Measurements from ENCODE around the gene GATAD1.
"Not testable (repeated sequence)": the region's sequence is repeated elsewhere in the genome, so short reads cannot be mapped to it uniquely, and the experiment has no call there.

The GATAD1 gene

GRCh38 chr7:92436612-92437445, 10.5 kb upstream of the GATAD1 start:
- DNase-seq (ENCODE audit: low read depth, low spot score) = no peak

- DNase-seq (ENCODE audit: low read depth, low spot score) = no peak
These were observed 9.3 kb upstream of the GATAD1 start for GRCh38 chr7:92437956-92438491.

GRCh38 chr7:92442720-92443119, 4.6 kb upstream of the GATAD1 start:
- DNase-seq (ENCODE audit: low read depth, low spot score) = not testable (repeated sequence)

- DNase-seq (ENCODE audit: low read depth, low spot score) = no peak
These were observed 375 bp upstream of the GATAD1 start for GRCh38 chr7:92446869-92447344.

GRCh38 chr7:92448205-92448747, 994 bp downstream of the GATAD1 start:
- DNase-seq (ENCODE audit: low read depth, low spot score) = no peak

- DNase-seq (ENCODE audit: low read depth, low spot score) = no peak
These were observed 4.4 kb downstream of the GATAD1 start for GRCh38 chr7:92451645-92452044.

- DNase-seq (ENCODE audit: low read depth, low spot score) = no peak
These were observed 9.0 kb downstream of the GATAD1 start for GRCh38 chr7:92456236-92456635.

- no peak for DNase-seq (ENCODE audit: low read depth, low spot score)
These were observed 12.8 kb downstream of the GATAD1 start for GRCh38 chr7:92460109-92460508.

GRCh38 chr7:92460510-92460909, 13.2 kb downstream of the GATAD1 start:
- DNase-seq (ENCODE audit: low read depth, low spot score) = no peak

- no peak for DNase-seq (ENCODE audit: low read depth, low spot score)
These were observed 14.0 kb downstream of the GATAD1 start for GRCh38 chr7:92461027-92462003.

GRCh38 chr7:92462560-92462959, 15.3 kb downstream of the GATAD1 start:
- no peak for DNase-seq (ENCODE audit: low read depth, low spot score)

GRCh38 chr7:92464515-92464914, 17.2 kb downstream of the GATAD1 start:
- no peak for DNase-seq (ENCODE audit: low read depth, low spot score)

- no peak for DNase-seq (ENCODE audit: low read depth, low spot score)
These were observed 19.4 kb downstream of the GATAD1 start for GRCh38 chr7:92466682-92467081.

- not testable (repeated sequence) for DNase-seq (ENCODE audit: low read depth, low spot score)
These were observed 21.3 kb downstream of the GATAD1 start for GRCh38 chr7:92468589-92468988.

GRCh38 chr7:92473989-92474388, 26.7 kb downstream of the GATAD1 start:
- not testable (repeated sequence) for DNase-seq (ENCODE audit: low read depth, low spot score)

- not testable (repeated sequence) for DNase-seq (ENCODE audit: low read depth, low spot score)
These were observed 28.0 kb downstream of the GATAD1 start for GRCh38 chr7:92475261-92475770.

GRCh38 chr7:92475851-92476590, 28.7 kb downstream of the GATAD1 start:
- not testable (repeated sequence) for DNase-seq (ENCODE audit: low read depth, low spot score)

GRCh38 chr7:92477681-92478080, 30.4 kb downstream of the GATAD1 start, which contains the start of gene ERVW-1:
TSS of gene ERVW-1 (minus strand) at chr7:92477946. CDS start at chr7:92470381, 7,565 bp downstream.
- DNase-seq (ENCODE audit: low read depth, low spot score) = not testable (repeated sequence)

- DNase-seq (ENCODE audit: low read depth, low spot score) = no peak
These were observed 30.8 kb downstream of the GATAD1 start for GRCh38 chr7:92478095-92478494.

- no peak for DNase-seq (ENCODE audit: low read depth, low spot score)
These were observed 31.4 kb downstream of the GATAD1 start for GRCh38 chr7:92478711-92479110.

- DNase-seq (ENCODE audit: low read depth, low spot score) = not testable (repeated sequence)
These were observed 31.9 kb downstream of the GATAD1 start for GRCh38 chr7:92479146-92479545.
